Psoas muscle (tissue), 8 donors: ENCODE measurements around the gene GJB5. TPM values are rescaled to one million over a fixed set of nuclear protein-coding genes. Genes with fewer than 3 reads are reported as not detected.
"Not testable (repeated sequence)": the region's sequence is repeated elsewhere in the genome, so short reads cannot be mapped to it uniquely, and the experiment has no call there.

Experiments used
- ATAC-seq, 4 donors: fragments of 200-7000 bp; cut with Tn5 transposase; one replicate each; pipeline ENCODE4 v1.9.1; 2020; ENCODE audit warnings: moderate library complexity in 3 of 4, mild to moderate bottlenecking in 2 of 4
- DNase-seq, 2 donors: peaks; one replicate each; pipeline ENCODE4 v3.0.0-alpha.2; 2020
- H3K27ac ChIP-seq: fragments of 200-600 bp; one replicate; pipeline ENCODE4 v1.8.0; 2022
- H3K27me3 ChIP-seq, 3 donors: fragments of 200-600 bp in 1 of 3; one replicate each; pipeline versions ENCODE4 v1.6.1 to v1.8.0; 2013 to 2022; ENCODE audit warnings: low read length in 2 of 3, mild to moderate bottlenecking in 2 of 3, moderate library complexity in 1 of 3; ENCODE audit not compliant: insufficient read depth in 3 of 3
- H3K36me3 ChIP-seq, 2 donors: fragments of 200-600 bp in 1 of 2; one replicate each; pipeline versions ENCODE4 v1.6.1 to v1.8.0; 2013 to 2022; ENCODE audit warnings: low read depth in 1 of 2, mild to moderate bottlenecking in 1 of 2, moderate library complexity in 1 of 2; ENCODE audit not compliant: insufficient read depth in 1 of 2
- H3K4me1 ChIP-seq: fragments of 200-600 bp; one replicate; pipeline ENCODE4 v1.8.0; 2022
- H3K4me3 ChIP-seq: fragments of 200-600 bp; one replicate; pipeline ENCODE4 v1.8.0; 2022; ENCODE audit warnings: mild to moderate bottlenecking
- H3K9me3 ChIP-seq: fragments of 200-600 bp; one replicate; pipeline ENCODE4 v1.8.0; 2022
- WGBS, 3 donors: extraction: QIAGEN DNeasy Blood & Tissue Kit; methylation state at CpG; one replicate each; pipeline versions ENCODE4 v1.1.6 to v1.1.7; 2013; 5-methylcytosine and 5-hydroxymethylcytosine counted together
- intact Hi-C, 2 donors: fragments of 100-400 bp; cut with DNase I; formaldehyde crosslinking; loops; one replicate each; pipeline versions ENCODE4 v1.11.0 to v1.14.2; 2022
- polyA plus RNA-seq, 3 donors: library from polyadenylated mRNA; stranded (reverse); fragments of 200-250 nt; gene quantifications; one replicate each; pipeline ENCODE4 v1.2.3, GENCODE V29; 2013
- total RNA-seq, 4 donors: library from RNA; stranded (reverse); fragmentation: NEBNext Ultra II Directional in 2 of 4; extraction: Animal tissue kit (Norgen Biotek cat#: 25700) in 2 of 4; gene quantifications; one replicate each; pipeline versions ENCODE4 v1.2.1 to v1.2.4, GENCODE V29; 2021 to 2023
- TF ChIP-seq, protein P1 (sequence below): fragments of 200-600 bp; IDR thresholded peaks from one replicate; pipeline ENCODE4 v1.8.0; 2022; ENCODE audit warnings: antibody characterized with exemption
- donor health status: healthy with polysubstance abuse.
- donor health status: DM: no; HTN: no; CAD: no; lungs with moderate emphysema.
- donor health status: Bipolar disorder and iron deficiency.
- donor health status: healthy.
- donor health status: DM: yes; HTN: yes; CAD: no.
- donor health status: DM: no; HTN: no; CAD: no.
- donor health status: DM: no; HTN: no; CAD: no.
- donor health status: DM: yes; HTN: yes; CAD: no.

GJB5 gene
- total and polyA plus RNA-seq, 7 donors: 0.03 TPM; not detected in 6

- Histone ChIP-seq H3K4me3 (no peak overlapping the region), H3K36me3 (no peaks in the 10 kb centered on the region), H3K4me1 (no peaks in the 10 kb centered on the region), H3K9me3 (no peaks in the 10 kb centered on the region), H3K27ac (no peak overlapping the region), H3K27me3 (peaks cover 0 to 7% (median 5%) of the 10 kb centered on the region in 3 donors)
- WGBS, 3 donors: 63 to 69% (median 64%) methylated on average over 4 of the region's 4 CpGs
- intact Hi-C loops: no loop called here
- DNase-seq (no peak), ATAC-seq (no peak)
- TF ChIP-seq, protein P1, sequence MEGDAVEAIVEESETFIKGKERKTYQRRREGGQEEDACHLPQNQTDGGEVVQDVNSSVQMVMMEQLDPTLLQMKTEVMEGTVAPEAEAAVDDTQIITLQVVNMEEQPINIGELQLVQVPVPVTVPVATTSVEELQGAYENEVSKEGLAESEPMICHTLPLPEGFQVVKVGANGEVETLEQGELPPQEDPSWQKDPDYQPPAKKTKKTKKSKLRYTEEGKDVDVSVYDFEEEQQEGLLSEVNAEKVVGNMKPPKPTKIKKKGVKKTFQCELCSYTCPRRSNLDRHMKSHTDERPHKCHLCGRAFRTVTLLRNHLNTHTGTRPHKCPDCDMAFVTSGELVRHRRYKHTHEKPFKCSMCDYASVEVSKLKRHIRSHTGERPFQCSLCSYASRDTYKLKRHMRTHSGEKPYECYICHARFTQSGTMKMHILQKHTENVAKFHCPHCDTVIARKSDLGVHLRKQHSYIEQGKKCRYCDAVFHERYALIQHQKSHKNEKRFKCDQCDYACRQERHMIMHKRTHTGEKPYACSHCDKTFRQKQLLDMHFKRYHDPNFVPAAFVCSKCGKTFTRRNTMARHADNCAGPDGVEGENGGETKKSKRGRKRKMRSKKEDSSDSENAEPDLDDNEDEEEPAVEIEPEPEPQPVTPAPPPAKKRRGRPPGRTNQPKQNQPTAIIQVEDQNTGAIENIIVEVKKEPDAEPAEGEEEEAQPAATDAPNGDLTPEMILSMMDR: no peak
These were observed 33.6 kb upstream of the GJB5 start for GRCh38 chr1:34721241-34721640.

GRCh38 chr1:34721646-34722355 lies 33.0 kb upstream of the GJB5 start:
- H3K9me3 ChIP-seq: no peaks in the 10 kb centered on the region
- no peaks in the 10 kb centered on the region for H3K36me3 ChIP-seq
- H3K4me1 ChIP-seq: no peaks in the 10 kb centered on the region
- intact Hi-C loops: no loop called here
- no peak for ATAC-seq
- DNase-seq: no peak
- no peak overlapping the region for H3K4me3 ChIP-seq
- H3K27me3 ChIP-seq: peaks cover 0 to 7% (median 5%) of the 10 kb centered on the region in 3 donors
- 61 to 66% (median 66%) methylated on average over 6 of the region's 6 CpGs for WGBS, 3 donors
- TF ChIP-seq, protein P1: no peak
- no peak overlapping the region for H3K27ac ChIP-seq

- Histone ChIP-seq H3K9me3 (no peaks in the 10 kb centered on the region), H3K27me3 (peaks cover 0 to 7% (median 0%) of the 10 kb centered on the region in 3 donors), H3K27ac (no peak overlapping the region), H3K4me1 (no peaks in the 10 kb centered on the region), H3K36me3 (no peaks in the 10 kb centered on the region), H3K4me3 (no peak overlapping the region)
- WGBS, 3 donors: 75 to 83% (median 78%) methylated on average over 6 of the region's 6 CpGs
- intact Hi-C loops: no loop called here
- TF ChIP-seq, protein P1: no peak
- ATAC-seq (no peak), DNase-seq (no peak)
These were observed 28.0 kb upstream of the GJB5 start for GRCh38 chr1:34726861-34727260.

- WGBS, 3 donors: 65 to 79% (median 76%) methylated on average over 5 of the region's 5 CpGs
- Histone ChIP-seq H3K27ac (no peak overlapping the region), H3K36me3 (no peaks in the 10 kb centered on the region), H3K9me3 (no peaks in the 10 kb centered on the region), H3K4me1 (no peaks in the 10 kb centered on the region), H3K27me3 (peaks cover 0 to 5% (median 3%) of the 10 kb centered on the region in 3 donors), H3K4me3 (no peak overlapping the region)
- TF ChIP-seq, protein P1: no peak
- DNase-seq: no peak
- no peak for ATAC-seq
- intact Hi-C loops: no loop called here
These were observed 24.4 kb upstream of the GJB5 start for GRCh38 chr1:34730485-34730884.

DNA sequence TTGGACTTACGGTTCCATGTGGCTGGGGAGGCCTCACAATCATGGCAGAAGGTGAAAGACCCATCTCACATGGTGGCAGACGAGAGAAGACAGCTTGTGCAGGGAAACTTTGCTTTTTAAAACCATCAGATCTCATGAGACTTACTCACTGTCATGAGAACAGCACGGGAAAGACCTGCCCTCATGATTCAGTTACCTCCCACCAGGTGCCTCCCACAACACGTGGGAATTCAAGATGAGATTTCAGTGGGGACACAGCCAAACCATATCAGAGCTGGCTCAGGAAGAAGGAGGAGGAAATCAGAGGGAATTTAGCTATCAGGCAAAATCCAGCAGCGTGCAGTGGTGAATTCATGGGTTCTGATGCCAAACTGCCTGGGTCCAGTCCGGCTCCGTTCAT lies 22.0 kb upstream of the GJB5 start:
- ATAC-seq, H3K4me1 ChIP-seq, H3K36me3 ChIP-seq, DNase-seq, H3K9me3 ChIP-seq, H3K27me3 ChIP-seq, H3K4me3 ChIP-seq, H3K27ac ChIP-seq, intact Hi-C loops: not testable (repeated sequence)
- WGBS, 3 donors: 61 to 67% (median 66%) methylated on average over 7 of the region's 7 CpGs
